C4-2B (cell line): Measurements from ENCODE around the gene MCM3AP.

Experiments used
- CTCF ChIP-seq: fragments of 450-650 bp; conservative IDR thresholded peaks from 2 replicates; pipeline ENCODE4 v1.5.1; 2017; ENCODE audit warnings: mild to moderate bottlenecking
- ZFX ChIP-seq: fragments of 450-650 bp; IDR thresholded peaks from 2 replicates; pipeline ENCODE4 v1.6.1; 2017

- TF ChIP-seq CTCF (no peak), ZFX (peak; percentile 89)
These were observed 37.9 kb upstream of the MCM3AP start for GRCh38 chr21:46323227-46323709.
